HG02885 (cell line): ENCODE measurements around the gene LPIN2.

Experiments
- ATAC-seq: cut with Tn5 transposase; IDR thresholded peaks from one replicate; pipeline ENCODE4 v1.9.1; 2021; ENCODE audit warnings: mild to moderate bottlenecking; ENCODE audit not compliant: unreplicated experiment, poor library complexity

LPIN2 gene

DNA sequence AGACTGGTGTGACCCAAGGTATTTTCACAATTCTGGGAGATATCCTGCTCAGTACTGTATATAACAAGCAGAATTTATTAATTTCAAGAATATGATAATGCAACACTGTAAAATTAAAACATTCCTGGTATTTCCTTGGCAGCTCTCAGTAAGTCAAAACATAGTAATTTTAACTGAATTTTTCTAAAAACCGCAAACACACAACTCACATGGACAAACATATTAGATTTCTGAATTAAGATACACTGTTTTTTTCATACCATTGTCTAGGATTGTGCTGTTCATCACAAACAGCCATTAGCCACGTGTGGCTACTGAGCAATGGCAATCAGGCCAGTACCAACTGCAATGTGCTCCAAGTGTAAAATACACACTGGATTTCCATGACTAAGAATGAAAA, 29.6 kb downstream of the LPIN2 start:
- no peak for ATAC-seq

DNA sequence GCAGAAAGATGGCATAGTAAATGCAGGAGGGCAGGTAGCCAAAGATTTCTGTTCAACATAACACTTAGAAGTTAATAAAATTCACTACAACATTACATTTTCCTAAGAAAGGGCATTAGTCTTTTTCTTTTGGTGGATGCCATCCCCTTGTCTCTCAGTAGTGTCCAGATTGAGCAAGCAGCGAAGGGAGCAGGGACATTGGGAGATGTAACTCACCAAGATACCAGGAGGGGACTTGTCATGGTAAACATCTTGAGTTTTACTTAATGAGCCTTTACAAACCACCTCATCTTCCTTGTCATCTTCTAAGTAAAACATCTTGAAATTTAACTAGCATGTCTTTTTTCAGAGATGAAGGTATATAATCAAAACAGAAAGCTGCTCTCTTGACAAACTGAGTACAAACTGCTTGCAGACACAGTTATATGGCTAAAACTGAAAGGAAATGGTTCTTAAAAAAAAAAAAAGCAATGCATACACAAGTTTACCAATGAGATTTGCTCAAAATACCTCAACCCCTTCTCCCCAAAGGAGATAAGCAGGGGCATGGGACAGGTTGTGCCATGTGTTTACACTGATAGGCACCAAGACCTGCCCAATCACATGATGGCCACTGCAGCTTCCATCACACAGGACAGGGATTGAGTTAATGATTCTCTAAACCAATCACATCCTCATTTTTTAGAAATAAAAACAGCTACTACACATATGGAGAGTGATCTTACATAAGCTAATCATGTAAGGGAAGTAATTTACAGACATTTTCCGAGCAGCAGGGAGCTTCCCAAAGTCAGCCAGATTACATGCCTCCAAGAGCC, 30.3 kb downstream of the LPIN2 start:
- ATAC-seq: peak; percentile 27

DNA sequence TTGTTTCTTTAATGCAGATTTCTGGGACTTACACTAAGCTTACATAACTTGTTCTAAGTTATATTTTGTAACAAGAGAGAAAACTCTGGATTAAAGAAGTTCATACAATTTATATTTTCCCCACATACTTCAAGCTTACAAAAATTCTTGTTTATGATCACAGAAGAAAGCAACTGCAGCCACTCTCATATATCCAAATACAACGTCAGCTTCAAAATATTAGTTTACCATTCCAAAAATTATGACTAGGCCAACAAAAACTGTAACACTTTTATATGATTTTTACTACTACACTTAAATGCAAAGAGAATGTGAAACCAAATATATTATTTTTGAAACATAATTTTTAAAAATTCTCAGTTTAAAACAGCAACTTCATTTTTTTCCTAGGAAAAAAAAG, 30.9 kb downstream of the LPIN2 start:
- ATAC-seq: no peak

DNA sequence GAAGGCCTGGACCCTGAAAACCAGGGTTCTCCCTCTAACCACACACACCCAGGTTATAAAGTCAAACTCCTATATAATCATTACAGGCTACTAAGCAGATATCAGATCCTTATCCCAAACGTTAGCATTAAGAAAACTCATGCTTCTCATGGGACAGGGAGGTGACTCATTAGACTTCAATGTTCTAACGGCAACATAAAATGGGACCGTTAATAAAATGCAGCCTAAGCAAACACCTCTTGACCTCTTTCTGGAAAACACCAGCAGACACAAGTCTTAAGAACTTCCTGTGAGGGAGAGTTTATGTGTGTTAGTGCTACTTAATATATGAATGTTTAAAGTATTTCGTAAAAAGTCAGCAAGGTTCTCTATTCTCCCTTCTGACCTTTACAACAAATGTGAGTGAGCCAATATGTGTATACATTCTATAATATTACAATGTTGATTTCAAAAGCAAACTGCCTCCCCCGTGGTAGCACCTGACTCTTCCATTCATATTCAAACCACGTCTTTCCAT, 31.7 kb downstream of the LPIN2 start:
- ATAC-seq: no peak

DNA sequence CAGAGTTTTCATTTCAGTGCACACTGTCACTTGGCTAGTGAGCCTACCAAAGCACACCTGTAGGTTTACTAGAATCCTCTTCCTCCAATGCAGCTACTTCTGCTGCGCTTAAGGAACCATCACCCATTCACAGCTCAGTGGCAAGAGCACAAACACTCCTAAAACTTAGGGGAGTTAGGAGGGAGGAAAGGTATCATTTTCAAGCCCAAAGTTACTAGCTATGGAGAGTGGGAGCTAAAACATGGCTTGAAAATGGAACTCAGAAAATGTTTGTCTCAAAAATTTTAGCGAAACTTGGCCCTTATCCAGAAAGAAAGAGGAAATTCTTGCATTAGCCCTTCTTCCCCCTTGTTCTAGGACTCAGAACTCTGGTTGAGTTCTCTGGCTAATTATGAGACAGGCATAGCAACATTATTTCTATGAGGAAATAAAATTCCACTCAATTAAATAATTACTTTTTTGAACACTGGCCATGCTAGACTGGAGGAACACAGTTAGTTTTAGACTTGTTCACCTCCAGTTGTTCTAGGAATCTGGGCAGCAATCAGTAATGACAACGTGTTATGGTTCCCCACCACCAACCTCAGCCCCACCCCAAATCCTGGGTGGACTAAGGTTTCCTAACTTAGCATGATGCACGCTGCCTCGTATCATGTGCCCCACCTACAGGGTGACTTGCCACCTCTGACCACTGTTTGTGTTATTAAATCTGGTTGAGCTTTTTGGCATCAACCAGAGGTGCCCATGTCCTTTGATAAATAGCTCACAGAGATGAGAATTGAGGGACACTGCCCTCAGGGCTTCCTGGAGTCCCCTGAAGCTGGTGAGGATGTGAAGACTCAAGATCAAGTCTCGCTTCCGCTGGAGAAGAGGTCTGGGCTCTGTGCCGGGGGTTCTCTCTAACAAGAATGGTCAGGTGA, 32.8 kb downstream of the LPIN2 start:
- ATAC-seq: peak; percentile 45

DNA sequence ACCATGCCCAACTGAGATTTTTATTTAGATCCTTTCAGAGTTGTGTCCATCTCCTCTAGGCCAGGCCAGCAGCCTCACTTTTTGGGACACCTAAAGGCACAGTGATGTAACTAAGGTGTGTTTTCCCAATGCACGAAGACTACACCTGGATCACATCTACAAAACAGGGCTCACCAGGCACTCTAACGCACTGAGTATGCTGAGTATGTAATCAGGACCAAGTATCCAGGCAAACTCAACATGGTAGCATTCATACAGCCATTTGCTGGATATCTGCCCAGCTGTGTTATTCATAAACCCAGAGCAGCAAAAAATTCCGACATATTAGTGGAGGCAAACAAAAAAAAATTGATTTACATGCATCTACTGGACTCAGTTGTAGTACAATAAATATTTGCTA, 33.8 kb downstream of the LPIN2 start:
- ATAC-seq: no peak

DNA sequence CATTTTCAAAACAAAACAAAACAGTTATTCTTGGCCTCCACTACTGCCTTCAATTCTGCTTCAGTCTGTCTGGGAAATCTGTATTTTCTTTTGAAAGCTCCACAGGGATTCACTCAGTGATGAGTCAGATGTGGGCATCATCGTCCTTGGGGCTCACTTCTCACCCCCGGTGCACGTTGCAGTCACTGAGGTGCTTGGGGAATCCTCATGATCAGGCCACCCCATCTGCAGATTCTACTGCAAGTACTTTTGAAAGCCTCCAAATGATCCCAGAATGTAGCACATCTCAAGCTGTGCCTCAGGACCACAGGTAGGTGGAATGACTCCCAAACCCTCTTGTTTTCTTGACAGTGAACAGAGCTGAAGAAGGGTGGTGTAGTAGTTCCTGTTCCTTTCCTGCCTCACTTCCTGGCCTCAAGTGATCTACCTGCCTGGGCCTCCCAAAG, 34.3 kb downstream of the LPIN2 start:
- peak; percentile 16 for ATAC-seq

DNA sequence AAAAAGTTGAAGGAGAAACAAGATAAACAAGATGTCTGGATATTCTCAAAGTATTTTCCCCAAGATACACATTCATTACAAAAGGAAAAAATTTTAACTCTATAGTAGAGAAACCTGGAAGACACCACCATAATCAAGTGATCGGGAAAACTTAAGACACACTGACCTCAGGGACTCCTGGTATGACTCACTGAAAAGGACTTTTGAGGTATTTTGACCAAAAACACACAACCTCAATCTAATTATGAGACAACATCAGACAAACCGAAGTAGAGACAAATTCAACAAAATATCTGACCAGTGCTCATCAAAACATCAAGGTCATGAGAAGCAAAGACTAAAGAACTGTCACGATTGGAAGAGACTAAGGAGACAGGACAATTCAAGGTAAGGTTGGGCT, 34.7 kb downstream of the LPIN2 start:
- ATAC-seq: peak; percentile 47

DNA sequence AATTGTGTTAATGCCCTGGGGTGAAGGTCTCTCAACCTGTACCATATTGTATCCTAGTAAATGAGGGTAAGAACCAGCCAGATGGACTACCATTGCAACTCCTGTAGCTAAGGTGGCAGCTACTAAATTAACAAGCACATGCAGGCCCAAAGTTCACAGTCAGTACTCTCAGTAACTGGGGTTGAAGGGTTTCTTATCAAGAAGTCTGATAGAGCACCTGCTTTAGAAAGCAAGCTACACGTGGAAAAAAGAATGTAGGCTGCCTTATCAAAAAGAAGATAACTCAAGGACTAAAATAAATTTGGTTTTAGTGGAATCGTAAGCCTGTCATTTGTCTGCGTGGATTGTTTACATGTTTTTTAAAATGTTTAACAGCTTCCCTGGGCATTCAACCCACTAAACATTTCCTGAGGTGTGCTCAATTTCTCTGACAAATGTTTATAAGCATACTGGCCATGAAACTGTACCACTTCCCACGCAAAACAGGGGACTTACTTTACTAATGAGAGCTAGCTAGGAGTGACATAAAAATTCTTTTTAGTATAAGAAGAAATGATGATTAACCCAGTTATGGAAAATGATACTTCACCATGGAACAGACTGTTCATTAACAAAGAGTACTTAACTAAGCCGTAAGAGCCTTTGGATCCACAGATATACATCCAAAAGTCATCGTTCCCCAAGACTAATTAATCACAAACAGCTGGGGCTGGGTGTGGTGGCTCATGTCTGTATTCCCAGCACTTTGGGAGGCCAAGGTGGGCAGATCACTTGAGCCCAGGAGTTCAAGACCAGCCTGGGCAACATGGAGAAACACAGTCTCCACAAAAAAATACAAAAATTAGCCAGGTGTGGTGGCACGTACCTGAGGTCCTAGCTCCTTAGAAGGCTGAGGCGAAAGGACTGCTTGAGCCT, 36.5 kb downstream of the LPIN2 start:
- no peak for ATAC-seq

DNA sequence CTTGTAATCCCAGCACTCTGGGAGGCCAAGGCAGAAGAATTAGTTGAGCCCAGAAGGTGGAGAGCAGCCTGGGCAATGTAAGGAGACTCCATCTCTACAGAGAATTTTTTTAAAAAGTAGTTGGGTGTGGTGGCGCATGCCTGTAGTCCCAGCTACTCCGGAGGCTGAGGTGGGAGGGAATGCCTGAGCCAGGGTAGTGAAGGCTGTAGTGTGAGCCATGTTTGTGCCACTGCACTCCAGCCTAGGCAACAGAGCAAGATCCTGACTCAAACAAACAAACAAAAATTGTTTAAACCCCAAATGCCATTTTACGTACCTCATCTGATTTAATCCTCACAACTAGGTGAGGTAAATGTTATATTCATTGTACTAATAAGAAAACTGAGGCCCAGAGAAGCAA, 38.2 kb downstream of the LPIN2 start:
- ATAC-seq: no peak

DNA sequence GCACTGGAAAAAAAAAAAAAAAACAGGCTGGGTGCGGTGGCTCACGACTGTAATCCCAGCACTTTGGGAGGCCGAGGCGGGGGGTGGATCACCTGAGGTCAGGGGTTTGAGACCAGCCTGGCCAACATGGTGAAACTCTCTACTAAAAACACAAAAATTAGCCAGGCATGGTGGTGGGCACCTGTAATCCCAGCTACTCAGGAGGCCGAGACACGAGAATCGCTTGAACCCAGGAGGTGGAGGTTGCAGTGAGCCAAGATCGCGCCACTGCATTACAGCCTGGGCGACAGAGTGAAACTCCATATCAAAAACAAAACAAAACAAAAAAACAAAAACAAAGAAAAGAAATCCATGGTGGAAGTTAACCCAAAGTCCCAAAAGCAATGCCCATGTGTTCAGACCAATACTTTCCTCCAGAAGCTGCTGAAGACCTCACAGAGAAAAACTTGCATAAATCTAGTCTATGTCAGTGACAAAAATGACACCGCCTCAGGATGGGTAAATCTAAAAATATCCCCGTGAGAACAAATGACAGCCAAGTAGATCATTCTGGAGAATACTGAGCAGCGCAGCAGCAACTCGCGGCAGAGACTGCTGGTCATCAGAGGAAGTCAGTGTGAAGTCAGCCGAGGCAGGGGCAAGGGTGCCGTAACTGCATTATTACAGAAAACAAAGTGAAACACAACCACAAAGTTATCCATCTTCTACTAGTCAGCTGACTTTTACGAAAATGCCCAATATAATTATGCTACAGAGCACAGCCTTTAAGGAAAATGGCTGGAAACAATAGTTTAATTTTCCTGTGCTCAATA, 41.0 kb downstream of the LPIN2 start:
- peak; percentile 84 for ATAC-seq

DNA sequence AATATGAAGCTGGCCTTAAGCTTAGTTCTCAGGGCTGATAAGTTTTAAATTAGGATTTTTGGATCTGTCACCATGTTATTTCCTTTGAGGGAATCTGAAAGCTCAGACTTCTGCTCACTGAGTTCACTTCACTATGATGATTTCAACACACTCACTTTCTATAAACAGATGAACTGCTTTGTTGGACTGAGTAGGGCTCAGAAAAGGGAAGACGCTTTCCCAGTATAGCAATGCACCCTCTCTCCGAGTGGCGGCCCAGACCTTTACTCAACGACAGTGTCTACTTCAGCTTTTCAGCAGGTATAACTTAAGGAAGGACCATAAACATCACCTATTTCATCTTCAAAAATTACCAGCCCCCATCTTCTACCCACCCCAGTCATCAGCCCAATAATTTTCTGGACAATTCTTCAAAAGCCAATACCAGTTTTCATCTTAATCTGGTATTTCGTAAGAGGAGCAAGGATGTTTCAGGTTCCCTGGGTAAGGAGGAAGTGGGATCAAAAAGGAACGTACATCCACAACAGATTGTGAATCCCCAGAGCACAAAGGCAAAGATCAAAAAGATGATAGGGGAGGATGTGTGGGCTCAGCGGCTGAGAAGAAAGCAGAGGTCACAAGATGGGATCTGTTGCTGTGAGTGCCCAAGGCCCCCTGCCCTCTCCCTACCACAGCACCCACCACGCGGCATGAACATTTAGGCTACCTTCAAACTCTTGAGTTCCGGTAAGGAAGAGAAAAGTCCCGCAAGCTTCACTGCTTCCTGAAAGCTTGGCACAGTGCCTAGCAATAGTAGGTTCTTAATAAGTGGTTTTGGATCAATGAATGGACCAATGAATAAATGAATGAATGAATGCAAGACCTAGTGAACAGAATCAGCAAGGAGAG, 41.9 kb downstream of the LPIN2 start:
- peak; percentile 30 for ATAC-seq

DNA sequence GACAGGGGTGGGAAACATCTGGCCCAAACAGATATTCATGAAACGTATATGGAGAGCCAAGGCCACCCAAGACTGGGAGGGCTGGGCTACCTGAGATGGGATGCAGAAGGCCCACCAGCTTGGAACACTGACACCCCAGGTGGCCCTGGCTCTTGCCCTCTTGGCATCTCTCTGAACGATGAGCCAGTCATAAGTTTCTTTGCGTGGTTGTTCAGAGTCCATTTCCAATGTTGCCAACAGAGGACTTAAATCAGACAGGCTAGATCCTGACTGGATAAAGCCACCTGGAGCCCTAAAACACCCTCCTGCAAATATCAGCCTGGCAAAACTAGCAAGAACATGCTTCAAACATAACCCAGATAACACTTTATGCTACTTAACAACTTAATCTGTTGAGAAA, 42.6 kb downstream of the LPIN2 start:
- no peak for ATAC-seq

DNA sequence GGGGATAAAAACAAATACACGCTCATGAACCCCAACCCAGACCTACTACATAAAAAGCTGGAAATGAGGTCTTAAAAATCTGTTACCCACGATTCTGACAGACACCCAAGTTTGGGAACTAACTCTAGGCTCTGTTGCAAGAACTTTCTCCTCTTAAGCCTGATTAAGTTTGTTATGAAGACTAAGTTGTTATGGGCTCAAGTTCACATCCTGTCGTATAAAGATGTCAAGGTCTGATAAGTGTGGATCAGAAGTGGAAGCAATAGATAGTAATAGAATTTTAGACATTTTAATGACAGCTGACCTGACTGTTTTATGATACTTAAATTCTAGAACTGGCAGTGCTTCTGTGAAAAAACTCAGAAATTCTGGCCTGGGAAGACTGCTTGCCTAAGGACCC, 43.2 kb downstream of the LPIN2 start:
- no peak for ATAC-seq

DNA sequence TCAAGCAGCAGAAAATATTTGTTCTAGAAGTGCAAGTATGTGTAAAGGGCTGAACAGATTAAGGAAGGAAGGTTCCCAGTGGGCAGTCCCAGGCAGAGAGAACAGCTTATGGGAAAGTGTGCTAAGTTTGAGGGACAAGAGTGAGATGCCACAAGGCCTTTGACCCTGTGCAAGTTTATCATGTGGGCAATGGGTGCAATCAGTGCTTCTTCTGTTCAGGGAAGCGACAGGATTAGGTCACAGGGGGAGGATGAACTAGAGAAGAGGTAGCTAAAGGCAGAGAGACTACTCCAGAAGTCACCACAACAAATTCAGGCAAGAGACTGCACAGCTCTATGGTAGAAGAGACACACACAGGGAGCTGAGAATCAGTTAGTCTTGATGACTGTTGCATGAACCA, 44.3 kb downstream of the LPIN2 start:
- no peak for ATAC-seq

DNA sequence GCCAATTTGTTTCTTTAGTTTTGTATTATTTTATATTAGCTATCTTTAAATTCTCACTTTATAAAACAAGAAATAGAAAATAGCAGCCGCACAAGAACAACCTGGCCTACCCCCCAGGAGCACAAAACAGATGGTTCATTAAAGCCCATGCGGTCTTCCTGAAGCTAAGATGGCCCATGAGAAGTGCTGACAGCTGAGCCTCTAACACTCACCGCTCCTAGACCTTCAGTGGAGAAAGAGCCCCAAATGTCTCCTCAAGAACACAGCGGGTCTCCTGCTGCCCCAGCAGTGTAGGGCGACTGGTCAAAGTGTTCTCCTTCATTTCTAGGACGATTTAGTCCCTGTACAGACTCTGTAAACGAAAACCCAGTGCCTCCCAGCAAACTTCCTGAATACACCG, 45.1 kb downstream of the LPIN2 start:
- no peak for ATAC-seq

DNA sequence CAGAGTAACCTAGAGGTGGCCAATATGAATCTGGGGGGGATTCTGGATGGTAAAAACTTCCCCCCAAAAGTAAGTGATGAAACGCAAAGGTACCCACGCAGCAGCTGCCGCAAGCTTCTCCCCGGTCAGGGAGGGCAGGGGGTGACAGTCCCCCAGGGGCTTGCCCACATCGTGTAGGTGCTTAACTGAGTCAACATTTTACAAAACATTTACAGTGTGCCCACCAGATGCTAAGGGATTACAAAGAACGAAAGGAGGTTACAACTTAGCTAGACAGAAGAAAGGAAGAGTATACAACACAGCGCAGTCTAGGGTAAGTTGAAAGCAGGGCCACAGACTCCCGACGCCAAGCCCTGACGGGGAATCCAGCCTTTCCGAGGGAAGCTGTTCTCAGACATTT, 45.6 kb downstream of the LPIN2 start:
- ATAC-seq: no peak

DNA sequence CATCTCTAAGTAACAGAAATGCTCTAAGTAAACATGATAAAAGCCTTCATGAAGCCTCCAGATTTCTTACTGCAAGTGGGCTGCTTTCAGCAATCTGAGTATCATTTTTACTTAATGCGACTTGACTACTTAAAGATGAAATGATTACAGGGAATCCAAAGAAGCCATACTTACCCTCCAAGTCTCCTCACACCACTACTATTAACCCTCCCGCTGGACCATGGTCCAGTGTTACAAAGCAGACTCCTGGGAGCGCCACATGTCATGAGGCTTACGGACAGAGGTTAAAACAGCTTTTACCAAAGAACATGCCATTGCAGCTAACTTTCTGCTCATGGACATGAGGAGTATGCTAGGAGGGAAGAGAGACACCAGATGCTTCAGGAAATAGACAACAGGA, 46.4 kb downstream of the LPIN2 start:
- no peak for ATAC-seq
